ENCODE measurements around the gene SNRNP35.
"Not testable (repeated sequence)": the region's sequence is repeated elsewhere in the genome, so short reads cannot be mapped to it uniquely, and the experiment has no call there.

Gene SNRNP35

DNA sequence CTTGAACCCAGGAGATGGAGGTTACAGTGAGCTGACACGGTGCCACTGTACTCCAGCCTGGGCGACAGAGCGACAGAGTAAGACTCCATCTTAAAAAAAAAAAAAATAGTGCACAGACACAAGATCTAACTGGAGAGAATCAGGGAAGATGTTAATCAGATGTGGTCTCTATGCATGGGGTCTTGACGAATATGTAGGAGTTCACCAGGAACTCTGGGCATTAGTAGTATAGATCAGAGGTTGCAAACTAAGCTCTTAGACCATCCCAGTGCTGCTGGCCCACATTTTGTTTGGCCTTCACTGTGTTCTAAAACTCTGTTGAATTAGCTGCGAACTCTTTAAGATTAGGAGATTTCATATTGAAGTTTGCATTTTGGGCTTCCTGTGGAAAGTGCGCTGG is 31.6 kb downstream of the SNRNP35 start:
- DNase-seq (ENCODE audit: low spot score), result no peak

DNA sequence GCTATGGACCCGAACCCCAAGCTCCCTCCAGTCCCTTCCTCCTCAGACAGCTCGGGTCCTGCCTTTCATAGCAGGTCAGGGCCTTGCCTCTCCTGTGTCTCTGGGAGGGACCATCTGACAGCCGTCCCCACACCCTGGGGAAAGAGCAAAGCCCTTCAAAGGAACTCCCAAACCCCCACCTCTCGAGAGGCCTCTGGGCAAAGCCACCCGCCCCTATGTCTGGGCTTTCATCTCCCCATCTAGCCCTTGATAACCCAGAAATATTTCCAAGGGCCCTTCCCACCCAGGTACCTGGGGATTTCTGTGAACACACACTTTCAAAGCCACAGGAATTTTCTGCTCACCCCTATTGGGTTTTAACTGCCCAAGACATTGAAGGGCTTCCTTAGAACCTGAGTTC is 32.1 kb downstream of the SNRNP35 start:
- no peak for DNase-seq (ENCODE audit: low spot score)

DNA sequence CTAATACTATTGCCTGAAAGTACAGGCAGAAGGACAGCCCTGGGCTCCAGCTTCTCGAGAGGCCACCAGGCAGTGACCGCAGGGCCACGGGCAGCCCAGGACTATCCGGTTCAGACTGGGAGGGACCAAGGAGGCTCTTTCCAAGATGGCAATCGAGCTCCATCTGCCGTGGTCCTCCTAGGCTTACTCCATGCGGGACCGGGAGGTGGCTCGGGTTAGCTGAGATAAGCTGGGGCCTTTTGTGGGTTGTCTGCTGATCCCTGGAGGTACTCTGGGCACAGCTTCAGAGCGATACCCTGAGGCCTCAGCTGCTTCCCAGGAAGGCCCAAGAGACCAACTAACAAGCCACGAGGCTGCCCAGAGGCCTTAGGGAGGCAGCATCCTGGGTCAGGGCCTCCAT is 33.1 kb downstream of the SNRNP35 start:
- no peak for DNase-seq (ENCODE audit: low spot score)

DNA sequence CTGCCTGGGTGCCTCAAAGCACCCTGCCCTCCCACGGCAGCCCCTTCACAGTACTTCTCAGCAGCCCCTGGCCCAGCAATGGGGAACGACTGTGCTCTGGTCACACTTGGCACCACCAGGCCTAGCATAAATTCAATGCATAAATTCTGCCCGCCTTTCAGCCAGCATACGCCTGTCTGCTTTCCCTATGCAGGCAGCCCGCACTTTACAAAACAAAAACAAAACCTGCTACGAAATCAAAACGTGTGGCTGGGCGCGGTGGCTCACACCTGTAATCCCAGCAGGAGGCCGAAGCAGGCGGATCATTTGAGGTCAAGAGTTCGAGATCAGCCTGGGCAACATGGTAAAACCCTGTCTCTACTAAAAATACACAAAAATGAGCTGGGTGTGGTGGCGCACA is 33.5 kb downstream of the SNRNP35 start:
- no peak for DNase-seq (ENCODE audit: low spot score)

DNA sequence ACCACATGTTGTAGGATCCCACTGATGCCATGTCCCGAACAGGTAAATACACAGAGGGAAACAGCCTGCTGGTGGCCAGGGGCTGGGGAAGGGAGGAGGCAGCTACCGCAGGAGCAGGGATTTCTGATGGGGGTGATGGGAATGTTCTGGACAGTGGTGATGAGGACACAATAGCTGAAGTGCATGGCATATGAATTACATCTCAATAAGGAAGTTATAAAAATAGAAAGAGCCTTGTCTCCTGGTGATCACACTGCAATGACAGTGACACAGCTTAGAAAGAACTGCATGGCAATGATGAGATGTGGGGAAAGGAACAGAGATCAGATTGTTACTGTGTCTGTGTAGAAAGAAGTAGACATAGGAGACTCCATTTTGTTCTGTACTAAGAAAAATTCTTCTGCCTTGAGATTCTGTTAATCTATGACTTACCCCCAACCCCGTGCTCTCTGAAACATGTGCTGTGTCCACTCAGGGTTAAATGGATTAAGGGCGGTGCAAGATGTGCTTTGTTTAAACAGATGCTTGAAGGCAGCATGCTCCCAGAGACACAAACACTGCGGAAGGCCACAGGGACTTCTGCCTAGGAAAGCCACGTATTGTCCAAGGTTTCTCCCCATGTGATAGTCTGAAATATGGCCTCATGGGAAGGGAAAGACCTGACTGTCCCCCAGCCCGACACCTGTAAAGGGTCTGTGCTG is 34.5 kb downstream of the SNRNP35 start:
- DNase-seq (ENCODE audit: low spot score), result not testable (repeated sequence)

DNA sequence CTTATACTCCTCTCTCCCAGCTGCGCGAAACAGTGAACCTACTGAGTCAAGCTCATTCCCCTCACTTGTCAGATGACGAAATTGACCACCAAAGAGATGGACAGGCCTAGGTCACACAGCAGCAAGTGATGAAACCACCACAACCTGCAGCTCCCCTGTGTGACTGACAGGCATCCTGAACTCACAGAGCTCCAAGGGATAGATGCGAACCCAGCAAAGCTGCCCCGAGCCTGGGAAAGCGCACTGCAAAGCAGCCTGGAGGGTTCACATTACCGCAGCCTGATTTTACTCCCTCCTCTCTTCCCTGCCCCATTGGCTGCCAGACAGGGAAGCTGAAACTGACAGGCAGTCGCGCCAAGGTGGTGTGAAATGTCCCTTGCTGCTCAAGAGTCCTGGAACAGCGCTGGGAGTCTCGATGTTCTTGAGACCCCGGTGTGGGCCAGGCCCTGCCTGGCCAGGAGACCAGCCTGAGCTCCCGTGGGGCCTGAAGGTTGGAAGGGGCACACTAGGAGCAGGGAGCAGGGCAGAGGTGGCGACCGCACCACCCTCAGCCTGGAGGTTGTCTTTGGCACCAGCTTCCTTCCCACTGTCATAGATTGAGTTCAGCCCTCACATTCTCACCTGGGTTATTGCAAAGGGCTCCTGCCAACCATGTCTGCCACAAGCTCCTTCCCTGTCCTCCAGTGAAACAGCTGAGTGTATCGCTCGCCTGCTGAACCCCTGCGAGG is 36.3 kb downstream of the SNRNP35 start:
- DNase-seq (ENCODE audit: low spot score), result no peak

DNA sequence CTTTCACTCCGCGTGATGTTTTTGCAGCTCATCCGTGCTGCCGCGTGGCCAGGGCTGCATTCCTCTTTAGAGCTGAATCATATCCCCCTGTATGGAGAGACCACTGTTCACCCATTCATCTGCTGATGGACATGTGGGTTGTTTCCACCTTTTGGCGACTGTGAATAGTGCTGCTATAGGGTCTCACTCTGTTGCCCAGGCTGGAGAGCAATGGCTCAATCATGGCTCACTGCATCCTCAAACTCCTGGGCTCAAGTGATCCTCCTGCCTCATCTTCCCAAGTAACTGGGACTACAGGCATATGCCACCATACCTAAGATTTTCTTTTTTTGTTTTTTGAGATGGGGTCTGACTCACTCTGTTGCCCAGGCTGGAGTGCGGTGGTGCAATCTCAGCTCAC is 39.1 kb downstream of the SNRNP35 start:
- DNase-seq (ENCODE audit: low spot score), result no peak

DNA sequence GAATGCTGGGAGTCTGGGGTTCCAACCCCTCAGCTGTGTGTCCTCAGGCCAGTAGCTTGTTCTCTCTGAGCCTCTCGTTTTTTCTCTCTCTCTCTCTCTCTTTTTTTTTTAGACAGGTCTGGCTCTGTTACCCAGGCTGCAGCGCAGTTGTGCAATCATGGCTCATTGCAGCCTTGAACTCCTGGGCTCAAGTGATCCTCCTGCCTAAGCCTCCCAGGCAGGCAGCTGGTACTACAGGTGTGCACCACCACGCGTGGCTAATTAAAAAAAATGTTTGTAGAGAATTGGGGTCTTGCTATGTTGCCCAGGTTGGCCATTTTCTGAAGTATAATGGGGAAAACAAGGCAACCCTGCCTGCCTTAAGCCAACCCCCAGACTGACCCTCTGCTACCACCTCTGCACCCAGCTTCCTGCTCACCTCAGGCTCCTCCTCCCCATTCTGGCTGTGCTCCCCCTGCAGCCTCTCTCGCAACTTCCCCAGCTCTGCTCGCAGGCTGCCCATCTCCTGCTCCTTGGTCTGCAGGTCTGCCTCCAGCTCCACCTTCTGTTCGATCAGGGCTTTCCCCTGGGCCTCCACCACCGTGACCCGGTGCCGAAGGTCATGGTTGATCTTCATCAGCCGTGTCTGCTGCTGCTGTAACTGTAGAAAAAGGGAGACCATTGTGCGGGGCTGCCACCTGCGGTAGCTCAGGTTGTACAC is 40.3 kb downstream of the SNRNP35 start:
- no peak for DNase-seq (ENCODE audit: low spot score)

DNA sequence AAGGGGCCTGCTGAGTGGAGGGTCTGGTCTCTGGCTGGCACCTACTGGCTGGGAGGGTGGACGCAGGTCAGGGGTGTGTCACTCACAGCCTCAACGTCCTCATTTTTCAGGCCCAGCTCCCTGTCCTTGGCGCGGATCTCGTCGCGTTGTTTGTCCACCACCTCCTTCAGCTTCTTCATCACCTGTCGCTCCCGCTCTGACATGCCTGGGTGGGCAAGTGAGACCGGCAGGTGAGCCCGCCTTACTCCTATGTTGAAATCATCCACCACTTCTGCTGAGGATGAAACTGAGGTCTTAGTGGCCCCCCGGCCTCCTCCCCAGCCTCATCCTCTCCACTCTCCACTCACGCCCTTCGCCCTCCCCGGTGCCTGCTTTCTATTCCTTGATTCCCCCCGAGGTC is 41.4 kb downstream of the SNRNP35 start:
- DNase-seq (ENCODE audit: low spot score), result no peak

DNA sequence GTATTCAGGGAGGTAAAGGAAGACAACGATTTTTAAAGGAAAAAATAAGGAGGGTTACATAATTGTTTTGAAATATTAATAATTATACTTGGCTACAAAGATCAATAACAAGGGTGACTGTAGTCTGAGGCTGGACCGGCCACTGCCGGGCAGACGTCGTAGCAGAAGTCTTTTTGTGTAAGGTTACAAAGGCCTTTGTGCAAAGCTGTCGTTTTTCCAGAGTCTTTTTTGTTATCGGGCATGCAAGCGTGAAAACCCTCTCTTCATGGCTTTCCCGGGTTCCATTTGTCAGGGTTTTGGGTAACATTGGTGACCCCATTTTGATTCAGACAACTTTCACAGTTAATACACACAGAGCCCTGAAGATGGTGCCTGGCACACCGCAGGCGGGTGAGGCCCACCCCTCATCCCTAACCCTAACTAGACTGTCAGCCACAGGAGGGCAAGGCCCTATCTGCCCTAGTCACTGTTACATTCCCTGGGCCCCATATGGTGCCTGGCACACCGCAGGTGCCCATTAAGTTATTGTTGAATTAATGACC is 44.3 kb downstream of the SNRNP35 start:
- DNase-seq (ENCODE audit: low spot score), result no peak

DNA sequence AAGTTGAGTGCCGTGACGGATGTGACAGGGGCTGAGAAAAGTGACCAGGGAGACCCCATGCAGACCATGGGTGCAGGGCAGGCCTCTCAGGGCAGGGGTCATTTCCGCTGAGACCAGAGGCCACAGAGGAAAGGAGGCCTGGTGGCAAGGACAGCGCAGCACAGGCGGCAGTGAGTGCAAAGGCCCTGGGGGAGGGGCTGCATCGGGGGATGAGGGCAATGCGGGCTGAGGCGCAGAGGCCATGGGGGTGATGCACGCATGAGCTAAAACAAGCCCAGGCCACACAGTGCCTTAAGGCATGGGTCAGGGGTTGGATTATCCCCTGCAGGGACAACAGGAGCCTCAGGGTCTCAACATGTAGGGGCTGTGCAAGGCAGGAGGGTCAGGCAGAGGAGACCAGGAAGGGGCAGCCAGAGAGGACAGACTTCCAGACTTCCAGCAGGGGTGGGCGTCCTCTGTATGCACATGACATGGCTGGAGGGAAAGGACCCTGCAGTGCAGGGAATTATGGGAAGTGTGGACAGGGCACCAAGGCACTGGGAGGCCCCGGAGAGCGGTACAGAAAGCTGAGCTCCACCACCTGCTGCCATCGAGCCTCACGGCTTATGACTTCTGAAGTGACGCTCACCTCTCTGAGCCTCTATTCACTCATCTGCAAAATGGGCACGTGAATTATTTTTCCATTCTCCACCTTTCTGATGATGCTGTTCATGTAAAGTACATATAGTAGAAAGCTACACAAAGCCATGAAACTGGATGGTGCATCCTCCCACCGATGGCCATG is 48.3 kb downstream of the SNRNP35 start:
- no peak for DNase-seq (ENCODE audit: low spot score)

DNA sequence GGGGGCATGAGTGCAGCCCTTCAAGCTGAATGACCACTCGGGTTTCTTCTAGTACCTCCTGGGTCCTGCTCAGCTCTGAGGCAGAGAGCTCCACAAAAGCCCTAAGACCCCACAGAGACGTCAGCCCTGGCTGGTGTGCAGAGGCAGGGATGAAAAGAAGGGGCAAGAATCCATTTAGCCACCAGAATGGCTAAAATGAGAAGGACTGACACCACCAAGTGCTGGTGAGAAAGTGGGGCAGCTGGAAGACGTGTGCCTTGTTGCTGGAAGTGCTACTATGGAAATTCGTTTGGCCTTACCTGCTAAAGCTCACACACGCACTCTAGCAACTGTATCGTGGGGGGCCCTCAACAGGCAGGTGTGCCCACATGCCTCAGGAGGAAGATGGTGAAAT is 48.9 kb downstream of the SNRNP35 start:
- DNase-seq (ENCODE audit: low spot score), result no peak

DNA sequence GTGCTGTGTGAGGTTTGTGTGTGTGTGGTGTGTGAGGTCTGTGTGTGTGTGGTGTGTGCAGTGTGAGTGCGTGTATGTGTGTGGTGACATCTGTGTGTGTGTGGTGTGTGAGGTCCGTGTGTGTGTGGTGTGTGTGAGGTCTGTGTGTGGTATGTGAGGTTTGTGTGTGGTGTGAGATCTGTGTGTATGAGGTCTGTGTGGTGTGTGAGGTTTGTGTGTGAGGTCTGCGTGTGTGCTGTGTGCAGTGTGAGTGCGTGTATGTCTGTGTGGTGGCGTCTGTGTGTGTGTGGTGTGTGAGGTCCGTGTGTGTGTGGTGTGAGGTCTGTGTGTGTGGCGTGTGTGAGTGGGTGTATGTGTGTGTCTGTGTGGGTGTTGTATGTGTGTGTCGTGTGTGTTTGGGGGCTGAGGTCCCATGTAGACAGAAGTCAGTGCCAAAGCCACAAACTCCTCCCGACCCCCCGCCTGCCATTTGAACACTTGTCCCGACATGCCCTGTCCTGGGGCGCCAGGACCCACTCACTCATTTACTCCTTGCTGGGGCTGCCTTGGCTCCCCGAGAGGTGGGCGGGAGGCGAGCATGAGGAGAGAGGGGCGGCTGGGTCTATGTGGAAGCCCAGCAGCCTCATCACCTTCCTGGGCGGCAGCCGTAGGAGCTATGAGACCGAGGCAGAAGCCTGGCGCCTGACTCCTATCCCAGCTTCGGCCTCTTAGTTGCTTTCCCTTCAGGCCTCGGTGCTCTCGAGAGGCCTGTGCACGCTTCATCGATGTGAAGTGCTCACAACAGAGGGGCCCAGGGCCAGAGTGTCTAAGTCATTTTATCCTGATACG is 55.1 kb downstream of the SNRNP35 start:
- no peak for DNase-seq (ENCODE audit: low spot score)

DNA sequence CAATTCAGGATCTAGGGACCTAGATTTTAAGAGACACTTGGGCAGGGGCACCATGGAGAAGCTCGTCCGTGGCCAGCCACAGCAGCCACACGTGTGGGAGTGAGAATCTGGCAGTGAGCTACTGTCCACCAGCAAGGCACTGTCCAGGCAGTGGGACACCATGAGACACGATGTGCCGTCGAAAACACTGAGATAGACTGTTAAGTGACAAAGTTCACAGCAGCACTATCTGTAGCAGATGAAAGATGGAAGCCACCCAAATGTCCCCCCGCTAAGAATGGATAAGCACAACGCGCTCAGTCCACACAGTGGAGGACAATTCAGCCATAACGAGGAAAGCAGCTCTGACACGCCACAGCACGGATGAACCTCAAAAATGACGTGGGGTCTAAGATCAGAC is 55.9 kb downstream of the SNRNP35 start:
- DNase-seq (ENCODE audit: low spot score), result no peak

DNA sequence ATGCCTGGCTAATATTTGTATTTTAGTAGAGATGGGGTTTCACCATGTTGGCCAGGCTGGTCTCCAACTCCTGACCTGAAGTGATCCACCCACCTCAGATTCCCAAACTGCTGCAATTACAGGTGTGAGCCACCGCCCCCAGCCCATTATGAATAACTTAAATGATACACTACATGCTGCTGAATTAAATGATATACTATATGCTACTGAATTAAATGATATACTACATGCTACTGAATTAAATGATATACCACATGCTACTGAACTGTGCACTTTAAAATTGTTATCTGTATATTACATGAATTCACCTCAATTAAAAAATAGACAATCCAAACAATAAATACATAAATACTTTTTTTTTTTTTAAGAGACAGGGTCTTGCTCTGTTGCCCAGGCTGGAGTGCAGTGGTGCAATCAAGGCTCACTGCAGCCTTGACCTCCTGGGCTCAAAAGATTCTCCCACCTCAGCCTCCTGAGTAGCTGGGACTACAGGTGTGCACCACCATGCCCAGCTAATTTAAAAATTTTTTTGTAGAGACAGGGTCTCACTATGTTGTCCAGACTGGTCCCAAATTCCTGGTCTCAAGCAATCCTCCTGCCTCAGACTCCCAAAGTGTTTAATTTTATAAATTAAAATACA is 56.8 kb downstream of the SNRNP35 start:
- DNase-seq (ENCODE audit: low spot score), result not testable (repeated sequence)

DNA sequence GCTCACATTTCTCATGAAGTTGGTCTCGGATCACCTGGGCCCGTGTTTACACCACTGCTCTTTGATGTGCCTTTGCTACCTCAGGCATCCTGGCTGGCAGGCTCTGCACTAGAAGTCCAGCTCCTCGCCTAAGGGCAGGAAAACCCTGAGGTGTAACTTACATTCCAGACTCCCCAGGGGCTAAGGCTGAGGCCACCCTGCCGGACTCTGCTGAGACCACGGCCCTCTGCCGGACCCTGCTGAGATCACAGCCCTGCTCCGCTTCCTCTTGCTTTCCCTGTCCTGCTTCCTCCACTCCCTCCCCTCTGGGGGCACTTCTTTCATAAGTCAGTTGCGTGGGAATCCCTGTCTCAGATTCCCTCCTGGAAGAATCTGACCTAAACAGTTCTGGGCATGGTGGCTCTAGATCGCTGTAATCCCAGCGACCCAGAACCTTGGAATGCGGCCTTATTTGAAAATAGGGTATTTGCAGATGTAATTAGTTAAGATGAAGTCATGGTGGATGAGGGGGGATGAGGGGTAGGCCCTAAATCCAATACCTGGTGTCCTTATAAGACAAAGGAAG is 58.4 kb downstream of the SNRNP35 start:
- no peak for DNase-seq (ENCODE audit: low spot score)
